ENCODE data around the gene ARAP1. TPM values are rescaled to one million over a fixed set of nuclear protein-coding genes. Genes with fewer than 3 reads are reported as not detected.

ARAP1 gene
- polyA plus RNA-seq, 1 donor from 2014 or later = 3.5 TPM

GRCh38 chr11:72737336-72737735, 14.9 kb downstream of the ARAP1 start:
- H3K9me2 ChIP-seq (ENCODE audit: insufficient read depth, low read length) = no peaks in the 10 kb centered on the region
- no peak overlapping the region for H3K4me3 ChIP-seq (ENCODE audit: low read length)
- H3K9me3 ChIP-seq (ENCODE audit: low read length) = no peaks in the 10 kb centered on the region
- H3K27me3 ChIP-seq (ENCODE audit: insufficient read depth, low read depth, low read length) = no peaks in the 10 kb centered on the region
- TF ChIP-seq EZH2 (IDR thresholded peaks at IDR 0.05; ENCODE audit: borderline replicate concordance, insufficient read depth, low read length, poor library complexity, severe bottlenecking) (no peak), POLR2AphosphoS5 (IDR thresholded peaks at IDR 0.05) (no peak), RAD21 (conservative IDR thresholded peaks at IDR 0.05) (no peak), MXI1 (conservative IDR thresholded peaks at IDR 0.05; ENCODE audit: poor library complexity, severe bottlenecking) (no peak), SMC3 (conservative IDR thresholded peaks at IDR 0.05; ENCODE audit: poor library complexity) (no peak), EP300 (conservative IDR thresholded peaks at IDR 0.05; ENCODE audit: poor library complexity, severe bottlenecking) (no peak), CTCF (IDR thresholded peaks at IDR 0.05; ENCODE audit: poor library complexity, severe bottlenecking) (no peak), TAF1 (IDR thresholded peaks at IDR 0.05; ENCODE audit: low read depth) (no peak), REST (IDR thresholded peaks at IDR 0.05; ENCODE audit: borderline replicate concordance) (no peak)
- H3F3A ChIP-seq (ENCODE audit: insufficient read depth, low read length, poor library complexity, severe bottlenecking) = no peaks in the 10 kb centered on the region
- no peaks in the 10 kb centered on the region for H3K79me2 ChIP-seq (replicated peaks; ENCODE audit: insufficient read depth, low read length)
- H3K27ac ChIP-seq (ENCODE audit: low read length) = no peak overlapping the region
- H3K4me2 ChIP-seq (ENCODE audit: low read length) = no peak overlapping the region
- no peaks in the 10 kb centered on the region for H4K20me1 ChIP-seq (ENCODE audit: insufficient read depth)
- H3K9ac ChIP-seq (ENCODE audit: low read length) = no peak overlapping the region
- no peaks in the 10 kb centered on the region for H3K36me3 ChIP-seq (ENCODE audit: insufficient read depth, low read length)
- no peak overlapping the region for H2AFZ ChIP-seq (ENCODE audit: low read depth, low read length)

GRCh38 chr11:72736452-72737069, 15.6 kb downstream of the ARAP1 start:
- H3K4me3 ChIP-seq (ENCODE audit: low read length) = no peak overlapping the region
- H3K9me2 ChIP-seq (ENCODE audit: insufficient read depth, low read length) = no peaks in the 10 kb centered on the region
- no peak overlapping the region for H3K4me2 ChIP-seq (ENCODE audit: low read length)
- no peaks in the 10 kb centered on the region for H3K36me3 ChIP-seq (ENCODE audit: insufficient read depth, low read length)
- no peaks in the 10 kb centered on the region for H3K27me3 ChIP-seq (ENCODE audit: insufficient read depth, low read depth, low read length)
- H3F3A ChIP-seq (ENCODE audit: insufficient read depth, low read length, poor library complexity, severe bottlenecking) = no peaks in the 10 kb centered on the region
- H3K79me2 ChIP-seq (replicated peaks; ENCODE audit: insufficient read depth, low read length) = no peaks in the 10 kb centered on the region
- TF ChIP-seq TAF1 (IDR thresholded peaks at IDR 0.05; ENCODE audit: low read depth) (no peak), EZH2 (IDR thresholded peaks at IDR 0.05; ENCODE audit: borderline replicate concordance, insufficient read depth, low read length, poor library complexity, severe bottlenecking) (no peak), MXI1 (conservative IDR thresholded peaks at IDR 0.05; ENCODE audit: poor library complexity, severe bottlenecking) (no peak), CTCF (IDR thresholded peaks at IDR 0.05; ENCODE audit: poor library complexity, severe bottlenecking) (no peak), POLR2AphosphoS5 (IDR thresholded peaks at IDR 0.05) (no peak), SMC3 (conservative IDR thresholded peaks at IDR 0.05; ENCODE audit: poor library complexity) (no peak), RAD21 (conservative IDR thresholded peaks at IDR 0.05) (no peak)
- H3K9me3 ChIP-seq (ENCODE audit: low read length) = no peaks in the 10 kb centered on the region
- no peak overlapping the region for H3K9ac ChIP-seq (ENCODE audit: low read length)
- H3K27ac ChIP-seq (ENCODE audit: low read length) = no peak overlapping the region
- H2AFZ ChIP-seq (ENCODE audit: low read depth, low read length) = no peak overlapping the region
- H4K20me1 ChIP-seq (ENCODE audit: insufficient read depth) = no peaks in the 10 kb centered on the region

Measured in neural cell (in vitro differentiated cells).